Ovary (tissue), 9 donors: ENCODE measurements around the gene KIAA1671. TPM values are rescaled to one million over a fixed set of nuclear protein-coding genes. Genes with fewer than 3 reads are reported as not detected.

ENCODE experiments used
- DNase-seq, 5 donors: peaks; one replicate each; pipeline ENCODE4 v3.0.0-alpha.2; 2019 to 2020
- H3K27ac ChIP-seq, 2 donors: fragments of 200-600 bp; one replicate each; pipeline versions ENCODE4 v1.5.1 to v1.8.0; 2019 to 2022
- H3K27me3 ChIP-seq: fragments of 200-600 bp; one replicate; pipeline ENCODE4 v1.8.0; 2022
- H3K36me3 ChIP-seq: fragments of 200-600 bp; sonication (generic); one replicate; pipeline ENCODE4 v1.5.1; 2019
- H3K4me1 ChIP-seq: one replicate; pipeline ENCODE4 v1.8.1; 2013; ENCODE audit warnings: mild to moderate bottlenecking, moderate library complexity; ENCODE audit not compliant: insufficient read depth
- H3K4me3 ChIP-seq: fragments of 200-600 bp; sonication (generic); one replicate; pipeline ENCODE4 v1.5.1; 2017
- H3K9me3 ChIP-seq, 2 donors: fragments of 200-600 bp in 1 of 2; sonication (generic) in 1 of 2; one replicate each; pipeline versions ENCODE4 v1.5.1 to v1.8.1; 2013 to 2019; ENCODE audit warnings: mild to moderate bottlenecking in 1 of 2, moderate library complexity in 1 of 2
- EP300 ChIP-seq: sonication (generic); formaldehyde crosslinking; IDR thresholded peaks from one replicate; pipeline ENCODE4 v1.6.1; 2017; ENCODE audit warnings: antibody characterized with exemption
- POLR2A ChIP-seq: fragments of 450-650 bp; IDR thresholded peaks from one replicate; pipeline ENCODE4 v1.6.1; 2017; ENCODE audit warnings: antibody characterized with exemption, mild to moderate bottlenecking, moderate library complexity
- WGBS, 3 donors: extraction: QIAGEN DNeasy Blood & Tissue Kit in 1 of 3; methylation state at CpG; one replicate each; pipeline versions ENCODE4 v1.1.5 to v1.1.7; 2013 to 2017; 5-methylcytosine and 5-hydroxymethylcytosine counted together
- intact Hi-C, 4 donors: fragments of 100-400 bp; cut with DNase I; formaldehyde crosslinking; loops; one replicate each; pipeline versions ENCODE4 v1.11.0 to v1.15.1; 2022 to 2023
- polyA plus RNA-seq, 2 donors: library from polyadenylated mRNA; stranded (reverse); fragments of 200-250 nt in 1 of 2; fragments of 350-450 nt in 1 of 2; fragmentation: Illumina TruSeq in 1 of 2; extraction: RNeasy Lipid Tissue Mini Kit (QIAGEN cat#74804) in 1 of 2; gene quantifications; one replicate each; pipeline ENCODE4 v1.2.3, GENCODE V29; 2013 to 2014
- total RNA-seq, 7 donors: library from RNA; depleted of rRNA in 2 of 7; stranded (reverse); fragments of >200 nt in 2 of 7; fragmentation: NEBNext Ultra II Directional in 3 of 7; extraction: Animal tissue kit (Norgen Biotek cat#: 25700) in 3 of 7; gene quantifications; one replicate each; pipeline versions ENCODE4 v1.1.0 to v1.2.4, GENCODE V29; 2016 to 2023
- TF ChIP-seq, protein P1 (sequence below), 3 donors: fragments of 450-650 bp in 2 of 3; fragments of 200-600 bp in 1 of 3; IDR thresholded peaks; one replicate each; pipeline versions ENCODE4 v1.5.1 to v1.8.0; 2016 to 2022; ENCODE audit warnings: antibody characterized with exemption in 3 of 3, mild to moderate bottlenecking in 1 of 3
- donor health status: DM: no; HTN: no; CAD: no; lungs with moderate emphysema.
- donor health status: DM: no; HTN: no; CAD: no.
- donor health status: Bipolar disorder and iron deficiency.
- donor health status: DM: yes; HTN: yes; CAD: no.
- donor health status: DM: no; HTN: no; CAD: no.
- donor health status: DM: yes; HTN: yes; CAD: no.

KIAA1671 gene
- total and polyA plus RNA-seq, 9 donors, result 9.8 to 27.9 (median 24.5) TPM

DNA sequence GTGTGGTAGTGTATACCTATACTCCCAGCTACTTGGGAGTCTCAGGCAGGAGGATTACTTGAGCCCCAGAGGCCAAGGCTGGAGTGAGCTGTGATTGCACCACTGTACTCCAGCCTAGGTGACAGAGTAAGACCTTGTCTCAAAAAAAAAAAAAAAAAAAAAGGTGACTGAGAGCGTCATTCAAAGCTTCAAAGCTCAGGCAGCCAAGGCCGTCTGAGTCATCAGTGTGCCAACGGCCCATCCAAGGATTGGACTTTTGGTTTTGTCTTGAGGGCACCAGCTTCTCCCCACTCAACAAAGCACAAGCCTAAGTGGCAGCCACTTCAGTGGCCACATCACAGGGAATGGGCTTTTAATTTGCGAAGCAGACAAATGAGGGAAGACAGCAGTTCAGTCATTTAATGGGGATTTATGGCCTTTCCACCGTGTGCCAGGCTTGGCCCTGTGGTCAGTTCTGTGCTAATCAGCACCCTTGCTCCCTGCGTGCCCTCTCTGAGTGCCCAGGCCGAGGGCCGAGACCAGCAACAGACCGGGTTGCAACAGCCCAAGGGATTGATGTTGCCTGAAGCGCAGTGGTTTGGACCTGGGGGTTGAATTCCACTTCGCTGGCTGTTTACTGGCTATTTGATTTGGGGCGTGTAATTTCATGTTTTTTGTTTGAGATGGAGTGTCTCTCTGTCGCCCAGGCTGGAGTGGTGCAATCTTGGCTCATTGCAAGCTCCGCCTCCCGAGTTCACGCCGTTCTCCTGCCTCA lies 216.9 kb downstream of the KIAA1671 start:
- intact Hi-C loops, result no loop called here
- no peaks in the 10 kb centered on the region for H3K27me3 ChIP-seq
- 88 to 91% (median 91%) methylated on average over 17 of the region's 17 CpGs for WGBS, 3 donors
- H3K9me3 ChIP-seq, result no peaks in the 10 kb centered on the region
- H3K4me1 ChIP-seq, result no peaks in the 10 kb centered on the region
- no peak for DNase-seq
- H3K4me3 ChIP-seq, result no peak overlapping the region
- TF ChIP-seq EP300, result no peak
- no peak for TF ChIP-seq POLR2A
- TF ChIP-seq, protein P1, sequence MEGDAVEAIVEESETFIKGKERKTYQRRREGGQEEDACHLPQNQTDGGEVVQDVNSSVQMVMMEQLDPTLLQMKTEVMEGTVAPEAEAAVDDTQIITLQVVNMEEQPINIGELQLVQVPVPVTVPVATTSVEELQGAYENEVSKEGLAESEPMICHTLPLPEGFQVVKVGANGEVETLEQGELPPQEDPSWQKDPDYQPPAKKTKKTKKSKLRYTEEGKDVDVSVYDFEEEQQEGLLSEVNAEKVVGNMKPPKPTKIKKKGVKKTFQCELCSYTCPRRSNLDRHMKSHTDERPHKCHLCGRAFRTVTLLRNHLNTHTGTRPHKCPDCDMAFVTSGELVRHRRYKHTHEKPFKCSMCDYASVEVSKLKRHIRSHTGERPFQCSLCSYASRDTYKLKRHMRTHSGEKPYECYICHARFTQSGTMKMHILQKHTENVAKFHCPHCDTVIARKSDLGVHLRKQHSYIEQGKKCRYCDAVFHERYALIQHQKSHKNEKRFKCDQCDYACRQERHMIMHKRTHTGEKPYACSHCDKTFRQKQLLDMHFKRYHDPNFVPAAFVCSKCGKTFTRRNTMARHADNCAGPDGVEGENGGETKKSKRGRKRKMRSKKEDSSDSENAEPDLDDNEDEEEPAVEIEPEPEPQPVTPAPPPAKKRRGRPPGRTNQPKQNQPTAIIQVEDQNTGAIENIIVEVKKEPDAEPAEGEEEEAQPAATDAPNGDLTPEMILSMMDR (IDR thresholded peaks at IDR 0.05), result no peak
- no peaks in the 10 kb centered on the region for H3K36me3 ChIP-seq
- no peak overlapping the region for H3K27ac ChIP-seq

DNA sequence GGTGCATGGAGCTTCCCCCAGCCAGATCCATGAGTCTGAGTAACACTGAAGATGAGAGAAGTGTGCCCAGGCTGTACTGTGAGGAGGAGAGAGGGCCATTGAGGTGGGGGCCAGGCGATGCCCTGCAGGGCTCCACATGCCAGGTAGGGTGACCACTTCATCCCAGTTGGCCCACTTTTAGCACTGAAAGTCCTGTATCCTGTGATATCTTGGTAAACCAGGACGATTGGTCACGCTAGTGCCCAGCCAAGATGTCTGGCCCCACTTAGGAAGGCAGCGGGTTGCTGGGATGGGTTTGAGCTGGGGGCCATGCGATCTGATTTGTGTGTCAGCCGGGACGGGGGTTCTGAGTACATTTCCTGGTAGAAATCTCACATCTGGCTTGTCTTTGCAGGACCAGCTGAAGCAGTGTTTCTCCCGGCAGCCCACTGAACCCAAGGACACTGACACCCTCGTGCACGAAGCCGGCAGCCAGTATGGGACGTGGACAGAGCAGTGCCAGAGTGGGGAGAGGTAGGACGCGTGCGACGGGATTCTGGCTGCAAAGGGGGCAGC lies 218.0 kb downstream of the KIAA1671 start:
- Histone ChIP-seq H3K9me3 (no peaks in the 10 kb centered on the region), H3K27ac (no peak overlapping the region), H3K4me3 (no peak overlapping the region), H3K27me3 (no peaks in the 10 kb centered on the region), H3K36me3 (no peaks in the 10 kb centered on the region), H3K4me1 (no peaks in the 10 kb centered on the region)
- TF ChIP-seq, protein P1 (IDR thresholded peaks at IDR 0.05), result no peak
- TF ChIP-seq EP300, result no peak
- no peak for TF ChIP-seq POLR2A
- WGBS, 3 donors, result 74 to 81% (median 75%) methylated on average over 16 of the region's 16 CpGs
- no peak for DNase-seq
- intact Hi-C loops, result no loop called here

DNA sequence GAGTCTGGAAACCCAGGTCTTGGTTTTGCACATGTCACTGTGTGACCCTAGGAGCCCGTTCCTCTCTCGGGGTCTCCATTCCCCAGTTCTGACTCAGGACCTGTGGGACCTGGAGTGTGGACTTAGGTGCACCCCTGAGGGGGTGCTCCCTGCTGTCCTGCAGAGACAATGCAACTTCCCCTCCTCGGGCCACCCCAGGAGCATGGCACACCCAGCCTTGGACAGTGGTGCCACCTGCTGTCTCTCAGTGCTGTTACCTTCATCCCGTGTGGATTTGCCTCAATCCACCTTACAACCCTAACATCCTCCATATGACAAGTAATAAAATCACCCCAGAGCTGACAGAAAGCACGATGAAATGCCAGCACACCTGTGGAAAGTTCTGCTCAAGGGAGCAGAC lies 219.6 kb downstream of the KIAA1671 start:
- WGBS, 3 donors, result 65 to 71% (median 66%) methylated on average over 5 of the region's 5 CpGs
- intact Hi-C loops, result no loop called here

DNA sequence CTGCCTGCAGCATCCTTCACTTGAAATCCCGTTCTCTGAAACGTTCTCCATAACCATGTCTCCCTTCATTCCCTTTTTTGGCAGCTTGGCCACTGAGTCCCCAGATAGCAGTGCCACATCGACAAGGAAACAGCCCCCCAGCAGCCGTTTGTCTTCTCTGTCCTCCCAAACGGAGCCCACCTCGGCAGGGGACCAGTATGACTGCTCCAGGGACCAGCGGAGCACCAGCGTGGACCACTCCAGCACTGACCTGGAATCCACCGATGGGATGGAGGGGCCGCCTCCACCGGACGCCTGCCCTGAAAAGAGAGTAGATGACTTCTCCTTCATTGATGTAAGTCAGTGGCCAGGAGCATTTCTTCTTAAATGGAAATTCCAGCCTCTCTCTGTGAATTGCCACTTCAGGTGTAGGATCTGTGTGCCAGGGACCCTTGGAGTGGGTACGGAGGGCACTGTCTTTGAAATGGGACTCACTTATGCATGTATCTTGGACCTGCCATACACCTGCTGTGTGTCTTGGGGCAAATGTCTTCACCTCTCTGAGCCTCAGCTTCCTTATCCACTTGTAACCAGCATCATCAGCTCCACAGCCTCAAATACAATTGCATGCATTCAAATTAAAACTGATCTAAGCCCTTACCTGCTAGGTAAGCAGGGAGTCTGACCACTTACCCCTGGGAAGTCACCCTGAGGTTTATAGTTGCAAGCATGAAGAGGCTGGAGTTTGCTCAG lies 221.8 kb downstream of the KIAA1671 start:
- 87 to 91% (median 88%) methylated on average over 13 of the region's 13 CpGs for WGBS, 3 donors
- H3K27me3 ChIP-seq, result no peaks in the 10 kb centered on the region
- no peak for DNase-seq
- H3K27ac ChIP-seq, result no peak overlapping the region
- TF ChIP-seq EP300 (no peak), POLR2A (no peak)
- TF ChIP-seq, protein P1 (IDR thresholded peaks at IDR 0.05), result no peak
- no peaks in the 10 kb centered on the region for H3K36me3 ChIP-seq
- intact Hi-C loops, result no loop called here
- H3K9me3 ChIP-seq, result peaks cover 0 to 2% of the 10 kb centered on the region in 2 donors
- H3K4me1 ChIP-seq, result no peaks in the 10 kb centered on the region
- no peak overlapping the region for H3K4me3 ChIP-seq

More for the DNA sequence above, 219.6 kb downstream of the KIAA1671 start:
- no peak for TF ChIP-seq POLR2A
- TF ChIP-seq, protein P1 (IDR thresholded peaks at IDR 0.05), result no peak
- TF ChIP-seq EP300, result no peak
- Histone ChIP-seq H3K4me1 (no peaks in the 10 kb centered on the region), H3K9me3 (no peaks in the 10 kb centered on the region), H3K27me3 (no peaks in the 10 kb centered on the region), H3K27ac (no peak overlapping the region), H3K36me3 (no peaks in the 10 kb centered on the region), H3K4me3 (no peak overlapping the region)
- no peak for DNase-seq
